ENCODE measurements around the gene CD226.

CD226 gene

GRCh38 chr18:69954719-69955480, 7.2 kb upstream of the CD226 start:
- no peak overlapping the region for H3K27ac ChIP-seq (ENCODE audit: low read length)
- no peak overlapping the region for H3K4me3 ChIP-seq (ENCODE audit: low read depth in 1 of 2, low read length in 2 of 2)
- no peaks in the 10 kb centered on the region for H3K4me1 ChIP-seq (ENCODE audit: control insufficient read depth in 1 of 2, insufficient read depth in 2 of 2, low read length in 2 of 2)
- no peaks in the 10 kb centered on the region for H3K9me3 ChIP-seq (ENCODE audit: control insufficient read depth in 1 of 2, low read length in 2 of 2)
- no peaks in the 10 kb centered on the region for H3K36me3 ChIP-seq (ENCODE audit: control insufficient read depth in 1 of 2, insufficient read depth in 2 of 2, low read length in 2 of 2)
- H3K27me3 ChIP-seq (ENCODE audit: low read depth, low read length) = no peaks in the 10 kb centered on the region

- no peak overlapping the region for H3K4me3 ChIP-seq (ENCODE audit: low read depth in 1 of 2, low read length in 2 of 2)
- no peaks in the 10 kb centered on the region for H3K27me3 ChIP-seq (ENCODE audit: low read depth, low read length)
- no peaks in the 10 kb centered on the region for H3K4me1 ChIP-seq (ENCODE audit: control insufficient read depth in 1 of 2, insufficient read depth in 2 of 2, low read length in 2 of 2)
- no peaks in the 10 kb centered on the region for H3K9me3 ChIP-seq (ENCODE audit: control insufficient read depth in 1 of 2, low read length in 2 of 2)
- H3K27ac ChIP-seq (ENCODE audit: low read length) = no peak overlapping the region
- no peaks in the 10 kb centered on the region for H3K36me3 ChIP-seq (ENCODE audit: control insufficient read depth in 1 of 2, insufficient read depth in 2 of 2, low read length in 2 of 2)
These were observed 5.5 kb upstream of the CD226 start for GRCh38 chr18:69953191-69953590.

GRCh38 chr18:69951182-69951581, 3.5 kb upstream of the CD226 start:
- H3K4me3 ChIP-seq (ENCODE audit: low read depth in 1 of 2, low read length in 2 of 2) = no peak overlapping the region
- H3K4me1 ChIP-seq (ENCODE audit: control insufficient read depth in 1 of 2, insufficient read depth in 2 of 2, low read length in 2 of 2) = no peaks in the 10 kb centered on the region
- H3K27ac ChIP-seq (ENCODE audit: low read length) = no peak overlapping the region
- no peaks in the 10 kb centered on the region for H3K36me3 ChIP-seq (ENCODE audit: control insufficient read depth in 1 of 2, insufficient read depth in 2 of 2, low read length in 2 of 2)
- H3K27me3 ChIP-seq (ENCODE audit: low read depth, low read length) = no peaks in the 10 kb centered on the region
- H3K9me3 ChIP-seq (ENCODE audit: control insufficient read depth in 1 of 2, low read length in 2 of 2) = no peaks in the 10 kb centered on the region

GRCh38 chr18:69949538-69949936, 1.9 kb upstream of the CD226 start:
- Histone ChIP-seq H3K27me3 (ENCODE audit: low read depth, low read length) (no peaks in the 10 kb centered on the region), H3K36me3 (ENCODE audit: control insufficient read depth in 1 of 2, insufficient read depth in 2 of 2, low read length in 2 of 2) (no peaks in the 10 kb centered on the region), H3K4me1 (ENCODE audit: control insufficient read depth in 1 of 2, insufficient read depth in 2 of 2, low read length in 2 of 2) (no peaks in the 10 kb centered on the region), H3K27ac (ENCODE audit: low read length) (no peak overlapping the region), H3K9me3 (ENCODE audit: control insufficient read depth in 1 of 2, low read length in 2 of 2) (no peaks in the 10 kb centered on the region), H3K4me3 (ENCODE audit: low read depth in 1 of 2, low read length in 2 of 2) (no peak overlapping the region)

GRCh38 chr18:69948919-69949537, 1.4 kb upstream of the CD226 start:
- Histone ChIP-seq H3K27ac (ENCODE audit: low read length) (no peak overlapping the region), H3K4me3 (ENCODE audit: low read depth in 1 of 2, low read length in 2 of 2) (no peak overlapping the region), H3K27me3 (ENCODE audit: low read depth, low read length) (no peaks in the 10 kb centered on the region), H3K36me3 (ENCODE audit: control insufficient read depth in 1 of 2, insufficient read depth in 2 of 2, low read length in 2 of 2) (no peaks in the 10 kb centered on the region), H3K4me1 (ENCODE audit: control insufficient read depth in 1 of 2, insufficient read depth in 2 of 2, low read length in 2 of 2) (no peaks in the 10 kb centered on the region), H3K9me3 (ENCODE audit: control insufficient read depth in 1 of 2, low read length in 2 of 2) (no peaks in the 10 kb centered on the region)

- Histone ChIP-seq H3K27me3 (ENCODE audit: low read depth, low read length) (no peaks in the 10 kb centered on the region), H3K27ac (ENCODE audit: low read length) (no peak overlapping the region), H3K36me3 (ENCODE audit: control insufficient read depth in 1 of 2, insufficient read depth in 2 of 2, low read length in 2 of 2) (no peaks in the 10 kb centered on the region), H3K4me1 (ENCODE audit: control insufficient read depth in 1 of 2, insufficient read depth in 2 of 2, low read length in 2 of 2) (no peaks in the 10 kb centered on the region), H3K9me3 (ENCODE audit: control insufficient read depth in 1 of 2, low read length in 2 of 2) (no peaks in the 10 kb centered on the region), H3K4me3 (ENCODE audit: low read depth in 1 of 2, low read length in 2 of 2) (no peak overlapping the region)
These were observed 583 bp upstream of the CD226 start for GRCh38 chr18:69948256-69948655.

GRCh38 chr18:69946608-69947155, 991 bp downstream of the CD226 start:
- Histone ChIP-seq H3K27ac (ENCODE audit: low read length) (no peak overlapping the region), H3K4me3 (ENCODE audit: low read depth in 1 of 2, low read length in 2 of 2) (no peak overlapping the region), H3K9me3 (ENCODE audit: control insufficient read depth in 1 of 2, low read length in 2 of 2) (no peaks in the 10 kb centered on the region), H3K4me1 (ENCODE audit: control insufficient read depth in 1 of 2, insufficient read depth in 2 of 2, low read length in 2 of 2) (no peaks in the 10 kb centered on the region), H3K36me3 (ENCODE audit: control insufficient read depth in 1 of 2, insufficient read depth in 2 of 2, low read length in 2 of 2) (no peaks in the 10 kb centered on the region), H3K27me3 (ENCODE audit: low read depth, low read length) (no peaks in the 10 kb centered on the region)

- Histone ChIP-seq H3K27me3 (ENCODE audit: low read depth, low read length) (no peaks in the 10 kb centered on the region), H3K4me1 (ENCODE audit: control insufficient read depth in 1 of 2, insufficient read depth in 2 of 2, low read length in 2 of 2) (no peaks in the 10 kb centered on the region), H3K36me3 (ENCODE audit: control insufficient read depth in 1 of 2, insufficient read depth in 2 of 2, low read length in 2 of 2) (no peaks in the 10 kb centered on the region), H3K4me3 (ENCODE audit: low read depth in 1 of 2, low read length in 2 of 2) (no peak overlapping the region), H3K9me3 (ENCODE audit: control insufficient read depth in 1 of 2, low read length in 2 of 2) (no peaks in the 10 kb centered on the region), H3K27ac (ENCODE audit: low read length) (no peak overlapping the region)
These were observed 2.2 kb downstream of the CD226 start for GRCh38 chr18:69945220-69946114.

- Histone ChIP-seq H3K4me3 (ENCODE audit: low read depth in 1 of 2, low read length in 2 of 2) (no peak overlapping the region), H3K27ac (ENCODE audit: low read length) (no peak overlapping the region)
These were observed 3.2 kb downstream of the CD226 start for GRCh38 chr18:69944436-69944835.

GRCh38 chr18:69943021-69943420, 4.7 kb downstream of the CD226 start:
- Histone ChIP-seq H3K27me3 (ENCODE audit: low read depth, low read length) (no peaks in the 10 kb centered on the region), H3K4me1 (ENCODE audit: control insufficient read depth in 1 of 2, insufficient read depth in 2 of 2, low read length in 2 of 2) (no peaks in the 10 kb centered on the region), H3K36me3 (ENCODE audit: control insufficient read depth in 1 of 2, insufficient read depth in 2 of 2, low read length in 2 of 2) (no peaks in the 10 kb centered on the region), H3K4me3 (ENCODE audit: low read depth in 1 of 2, low read length in 2 of 2) (no peak overlapping the region), H3K27ac (ENCODE audit: low read length) (no peak overlapping the region), H3K9me3 (ENCODE audit: control insufficient read depth in 1 of 2, low read length in 2 of 2) (no peaks in the 10 kb centered on the region)

More at GRCh38 chr18:69944436-69944835, 3.2 kb downstream of the CD226 start:
- Histone ChIP-seq H3K27me3 (ENCODE audit: low read depth, low read length) (no peaks in the 10 kb centered on the region), H3K36me3 (ENCODE audit: control insufficient read depth in 1 of 2, insufficient read depth in 2 of 2, low read length in 2 of 2) (no peaks in the 10 kb centered on the region), H3K9me3 (ENCODE audit: control insufficient read depth in 1 of 2, low read length in 2 of 2) (no peaks in the 10 kb centered on the region), H3K4me1 (ENCODE audit: control insufficient read depth in 1 of 2, insufficient read depth in 2 of 2, low read length in 2 of 2) (no peaks in the 10 kb centered on the region)

GRCh38 chr18:69941183-69941582, 6.5 kb downstream of the CD226 start:
- Histone ChIP-seq H3K27ac (ENCODE audit: low read length) (no peak overlapping the region), H3K9me3 (ENCODE audit: control insufficient read depth in 1 of 2, low read length in 2 of 2) (no peaks in the 10 kb centered on the region), H3K4me3 (ENCODE audit: low read depth in 1 of 2, low read length in 2 of 2) (no peak overlapping the region), H3K4me1 (ENCODE audit: control insufficient read depth in 1 of 2, insufficient read depth in 2 of 2, low read length in 2 of 2) (no peaks in the 10 kb centered on the region), H3K27me3 (ENCODE audit: low read depth, low read length) (no peaks in the 10 kb centered on the region), H3K36me3 (ENCODE audit: control insufficient read depth in 1 of 2, insufficient read depth in 2 of 2, low read length in 2 of 2) (no peaks in the 10 kb centered on the region)
